HepG2 (cell line): ENCODE data around the gene BPHL. TPM values are rescaled to one million over a fixed set of nuclear protein-coding genes. Genes with fewer than 3 reads are reported as not detected.

Source experiments
- CENPX ChIP-seq: sonication (generic); formaldehyde crosslinking; IDR thresholded peaks from 2 replicates; pipeline ENCODE4 v1.9.0; 2021; ENCODE audit warnings: mild to moderate bottlenecking, missing genetic modification reagents, moderate library complexity
- MAFK ChIP-seq, 2 experiments: IDR thresholded peaks in 1 of 2; conservative IDR thresholded peaks in 1 of 2; 2 replicates each; pipeline ENCODE4 v1.6.1; 2011; ENCODE audit warnings: improper control_type of control experiment in 2 of 2, low read length in 2 of 2
- MLXIP ChIP-seq: sonication (generic); formaldehyde crosslinking; IDR thresholded peaks from 2 replicates; pipeline ENCODE4 v1.9.0; 2021; ENCODE audit warnings: missing genetic modification reagents, borderline replicate concordance
- MTA1 ChIP-seq: sonication (generic); formaldehyde crosslinking; IDR thresholded peaks from 2 replicates; pipeline ENCODE4 v1.4.0; 2020; ENCODE audit warnings: missing genetic modification reagents, mild to moderate bottlenecking, borderline replicate concordance
- NFKBIZ ChIP-seq: IDR thresholded peaks from 2 replicates; pipeline ENCODE4 v1.6.1; 2018; ENCODE audit warnings: missing genetic modification reagents, missing compliant biosample characterization
- RFX3 ChIP-seq: IDR thresholded peaks from 2 replicates; pipeline ENCODE4 v1.6.1; 2016; ENCODE audit warnings: missing biosample characterization, missing genetic modification reagents
- SNAPC5 ChIP-seq: sonication (generic); formaldehyde crosslinking; IDR thresholded peaks from 2 replicates; pipeline ENCODE4 v1.8.1; 2023; ENCODE audit warnings: mild to moderate bottlenecking, missing genetic modification reagents, borderline replicate concordance
- SOX6 ChIP-seq, 2 experiments: fragments of 450-650 bp in 1 of 2; sonication (generic) in 1 of 2; formaldehyde crosslinking in 1 of 2; IDR thresholded peaks; 2 replicates each; pipeline versions ENCODE4 v1.4.0 to v1.6.1; 2017 to 2020; ENCODE audit warnings: antibody characterized with exemption in 1 of 2, mild to moderate bottlenecking in 1 of 2, missing genetic modification reagents in 1 of 2
- ZKSCAN1 ChIP-seq: fragments of 150-350 bp; IDR thresholded peaks from 2 replicates; pipeline ENCODE4 v1.6.1; 2014; ENCODE audit warnings: low read length
- ZMYM4 ChIP-seq: sonication (generic); formaldehyde crosslinking; IDR thresholded peaks from 2 replicates; pipeline ENCODE4 v1.8.1; 2023; ENCODE audit warnings: mild to moderate bottlenecking, missing genetic modification reagents
- ZNF431 ChIP-seq: sonication (generic); formaldehyde crosslinking; IDR thresholded peaks from 2 replicates; pipeline ENCODE4 v1.9.0; 2022; ENCODE audit warnings: missing genetic modification reagents, low read depth, mild to moderate bottlenecking, borderline replicate concordance
- ZNF460 ChIP-seq: sonication (generic); formaldehyde crosslinking; IDR thresholded peaks from 2 replicates; pipeline ENCODE4 v1.5.1; 2020; ENCODE audit warnings: missing genetic modification reagents, mild to moderate bottlenecking, borderline replicate concordance
- ZNF784 ChIP-seq: sonication (generic); formaldehyde crosslinking; IDR thresholded peaks from 2 replicates; pipeline ENCODE4 v1.5.1; 2020; ENCODE audit warnings: missing genetic modification reagents, mild to moderate bottlenecking, borderline replicate concordance
- polyA plus RNA-seq, 8 experiments: library from polyadenylated mRNA; depleted of rRNA in 3 of 8; stranded (reverse) in 7 of 8; unstranded in 1 of 8; fragments of >200 nt; fragmentation: Illumina TruSeq in 4 of 8; extraction: Trizol in 4 of 8; gene quantifications; 2 replicates each; pipeline versions ENCODE4 v1.2.1 to v1.2.3, GENCODE V29; 2011 to 2016; ENCODE audit warnings: low read depth in 4 of 8, missing spikeins in 1 of 8, mixed read lengths in 1 of 8; ENCODE audit not compliant: insufficient read depth in 1 of 8
- total RNA-seq, 5 experiments: library from RNA; depleted of rRNA; stranded (reverse); fragments of >200 nt; fragmentation: Illumina TruSeq; extraction: Trizol; gene quantifications; 2 replicates each; pipeline ENCODE4 v1.2.3, GENCODE V29; 2016; ENCODE audit warnings: low read depth in 1 of 5
- TF ChIP-seq, protein P1 (sequence below): IDR thresholded peaks from 2 replicates; pipeline ENCODE4 v1.6.1; 2016; ENCODE audit warnings: control low read depth
- TF ChIP-seq, protein P2 (sequence below): sonication (generic); formaldehyde crosslinking; conservative IDR thresholded peaks from 2 replicates; pipeline ENCODE4 v1.8.0; 2022; ENCODE audit warnings: low read depth, missing genetic modification reagents
- TF ChIP-seq, protein P3 (sequence below): sonication (generic); formaldehyde crosslinking; conservative IDR thresholded peaks from 2 replicates; pipeline ENCODE4 v1.4.0; 2020; ENCODE audit warnings: missing genetic modification reagents

Gene BPHL
- total and polyA plus RNA-seq, 2 of the 13 experiments (the other 11 are each of a cell fraction or from before 2014, with no cell fraction given), result 37.8 to 39.5 TPM

DNA sequence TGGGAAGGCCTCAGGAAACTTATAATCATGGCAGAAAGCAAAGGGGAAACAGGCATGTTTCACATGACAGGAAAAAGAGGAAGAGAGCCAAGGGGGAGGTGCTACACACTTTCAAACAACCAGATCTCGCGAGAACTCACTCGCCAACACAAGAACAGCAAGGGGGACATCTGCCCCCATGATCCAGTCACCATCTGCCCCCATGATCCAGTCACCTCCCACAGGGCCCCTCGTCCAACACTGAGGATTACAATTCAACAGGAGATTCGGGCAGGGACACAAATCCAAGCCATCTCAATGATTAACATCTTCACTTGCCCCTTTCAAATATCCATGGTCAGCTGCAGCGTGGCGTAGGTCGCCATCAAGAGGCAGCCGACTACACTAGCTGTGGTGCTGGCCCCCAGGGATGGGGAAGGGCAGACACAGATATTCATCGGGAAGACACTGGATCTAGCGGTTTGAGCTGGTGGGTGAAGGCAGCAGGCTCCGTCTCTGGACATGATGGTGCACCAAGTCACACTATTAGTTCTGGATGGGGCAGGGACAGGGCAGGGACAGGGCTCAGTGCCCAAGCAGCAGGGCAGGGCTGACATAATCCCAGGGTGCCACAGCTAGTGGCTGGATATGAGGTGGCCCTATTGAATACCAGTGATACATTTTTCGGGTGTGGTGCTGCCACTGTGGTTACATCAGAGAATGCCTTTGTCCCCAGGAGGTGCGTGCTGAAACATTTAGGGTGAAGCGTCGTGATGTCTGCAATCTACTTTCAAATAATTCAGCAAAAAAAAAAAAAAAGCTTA is 77.4 kb downstream of the BPHL start (continued):
- TF ChIP-seq MAFK (conservative IDR thresholded peaks at IDR 0.05 in 1 of 2, IDR thresholded peaks at IDR 0.05 in 1 of 2; ENCODE audit: low read length in 2 of 2), result no peak
- TF ChIP-seq, protein P1, sequence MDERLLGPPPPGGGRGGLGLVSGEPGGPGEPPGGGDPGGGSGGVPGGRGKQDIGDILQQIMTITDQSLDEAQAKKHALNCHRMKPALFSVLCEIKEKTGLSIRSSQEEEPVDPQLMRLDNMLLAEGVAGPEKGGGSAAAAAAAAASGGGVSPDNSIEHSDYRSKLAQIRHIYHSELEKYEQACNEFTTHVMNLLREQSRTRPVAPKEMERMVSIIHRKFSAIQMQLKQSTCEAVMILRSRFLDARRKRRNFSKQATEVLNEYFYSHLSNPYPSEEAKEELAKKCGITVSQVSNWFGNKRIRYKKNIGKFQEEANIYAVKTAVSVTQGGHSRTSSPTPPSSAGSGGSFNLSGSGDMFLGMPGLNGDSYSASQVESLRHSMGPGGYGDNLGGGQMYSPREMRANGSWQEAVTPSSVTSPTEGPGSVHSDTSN (CRISPR knock-in tag), result no peak; the same call in 1 of the 2 replicates
- no peak for TF ChIP-seq MLXIP
- TF ChIP-seq ZNF431 (CRISPR knock-in tag), result peak; percentile 66; the same call in 1 of the 2 replicates
- TF ChIP-seq ZMYM4, result peak; percentile 98
- no peak for TF ChIP-seq ZNF460
- TF ChIP-seq SOX6 (IDR thresholded peaks at IDR 0.05), result no peak
- TF ChIP-seq SOX6 (CRISPR knock-in tag; IDR thresholded peaks at IDR 0.05), result peak; percentile 56
- no peak; the same call in 1 of the 2 replicates for TF ChIP-seq MTA1 (CRISPR knock-in tag)
- TF ChIP-seq RFX3, result no peak
- no peak for TF ChIP-seq ZKSCAN1
- TF ChIP-seq, protein P2, sequence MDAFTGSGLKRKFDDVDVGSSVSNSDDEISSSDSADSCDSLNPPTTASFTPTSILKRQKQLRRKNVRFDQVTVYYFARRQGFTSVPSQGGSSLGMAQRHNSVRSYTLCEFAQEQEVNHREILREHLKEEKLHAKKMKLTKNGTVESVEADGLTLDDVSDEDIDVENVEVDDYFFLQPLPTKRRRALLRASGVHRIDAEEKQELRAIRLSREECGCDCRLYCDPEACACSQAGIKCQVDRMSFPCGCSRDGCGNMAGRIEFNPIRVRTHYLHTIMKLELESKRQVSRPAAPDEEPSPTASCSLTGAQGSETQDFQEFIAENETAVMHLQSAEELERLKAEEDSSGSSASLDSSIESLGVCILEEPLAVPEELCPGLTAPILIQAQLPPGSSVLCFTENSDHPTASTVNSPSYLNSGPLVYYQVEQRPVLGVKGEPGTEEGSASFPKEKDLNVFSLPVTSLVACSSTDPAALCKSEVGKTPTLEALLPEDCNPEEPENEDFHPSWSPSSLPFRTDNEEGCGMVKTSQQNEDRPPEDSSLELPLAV (CRISPR knock-in tag), result no peak
- TF ChIP-seq CENPX (CRISPR knock-in tag), result no peak
- TF ChIP-seq NFKBIZ (CRISPR knock-in tag), result 0 out of 2 replicates have a peak, but pooled peaks have one; percentile 63
- no peak; the same call in 1 of the 2 replicates for TF ChIP-seq SNAPC5 (CRISPR knock-in tag)
- TF ChIP-seq ZNF784 (CRISPR knock-in tag), result peak; percentile 84
- TF ChIP-seq, protein P3, sequence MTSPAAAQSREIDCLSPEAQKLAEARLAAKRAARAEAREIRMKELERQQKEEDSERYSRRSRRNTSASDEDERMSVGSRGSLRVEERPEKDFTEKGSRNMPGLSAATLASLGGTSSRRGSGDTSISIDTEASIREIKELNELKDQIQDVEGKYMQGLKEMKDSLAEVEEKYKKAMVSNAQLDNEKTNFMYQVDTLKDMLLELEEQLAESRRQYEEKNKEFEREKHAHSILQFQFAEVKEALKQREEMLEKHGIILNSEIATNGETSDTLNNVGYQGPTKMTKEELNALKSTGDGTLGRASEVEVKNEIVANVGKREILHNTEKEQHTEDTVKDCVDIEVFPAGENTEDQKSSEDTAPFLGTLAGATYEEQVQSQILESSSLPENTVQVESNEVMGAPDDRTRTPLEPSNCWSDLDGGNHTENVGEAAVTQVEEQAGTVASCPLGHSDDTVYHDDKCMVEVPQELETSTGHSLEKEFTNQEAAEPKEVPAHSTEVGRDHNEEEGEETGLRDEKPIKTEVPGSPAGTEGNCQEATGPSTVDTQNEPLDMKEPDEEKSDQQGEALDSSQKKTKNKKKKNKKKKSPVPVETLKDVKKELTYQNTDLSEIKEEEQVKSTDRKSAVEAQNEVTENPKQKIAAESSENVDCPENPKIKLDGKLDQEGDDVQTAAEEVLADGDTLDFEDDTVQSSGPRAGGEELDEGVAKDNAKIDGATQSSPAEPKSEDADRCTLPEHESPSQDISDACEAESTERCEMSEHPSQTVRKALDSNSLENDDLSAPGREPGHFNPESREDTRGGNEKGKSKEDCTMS, result no peak
